Dermis blood vessel endothelial cell (primary cell): Measurements from ENCODE around the gene PPP4R1. TPM values are rescaled to one million over a fixed set of nuclear protein-coding genes. Genes with fewer than 3 reads are reported as not detected.

Experiments used
- total RNA-seq: library from RNA; depleted of rRNA; stranded (reverse); fragments of >200 nt; gene quantifications from 2 replicates; pipeline ENCODE4 v1.2.3, GENCODE V29; 2014

The PPP4R1 gene
- total RNA-seq, 1 donor from 2014 or later = 193 TPM

Other genes starting within 250 kb of the PPP4R1 start
- gene RALBP1, start 139.0 kb downstream of the PPP4R1 start, total RNA-seq = 99.9 and 120 TPM in 2 replicates
- 27.2 and 44.3 TPM in 2 replicates for gene RAB31, start 93.7 kb upstream of the PPP4R1 start, total RNA-seq